Stomach smooth muscle (tissue), 2 donors: Measurements from ENCODE around the gene KCNAB2.
A peak's percentile ranks its signal among the peaks of the same experiment; 100 is the strongest.

Source experiments
- H3K27ac ChIP-seq: one replicate; pipeline ENCODE4 v1.7.0; 2013; ENCODE audit warnings: mild to moderate bottlenecking, low read length, inconsistent platforms
- H3K27me3 ChIP-seq, 2 donors: one replicate each; pipeline ENCODE4 v1.7.0; 2013; ENCODE audit warnings: low read length in 2 of 2; ENCODE audit not compliant: insufficient read depth in 2 of 2, control insufficient read depth in 1 of 2
- H3K36me3 ChIP-seq, 2 donors: one replicate each; pipeline ENCODE4 v1.7.0; 2013; ENCODE audit warnings: low read length in 2 of 2; ENCODE audit not compliant: control insufficient read depth in 2 of 2, insufficient read depth in 2 of 2
- H3K4me1 ChIP-seq: one replicate; pipeline ENCODE4 v1.7.0; 2013; ENCODE audit warnings: low read length; ENCODE audit not compliant: control insufficient read depth, insufficient read depth
- H3K4me3 ChIP-seq, 2 donors: one replicate each; pipeline ENCODE4 v1.7.0; 2013; ENCODE audit warnings: low read length in 2 of 2
- H3K9ac ChIP-seq, 2 donors: one replicate each; pipeline ENCODE4 v1.7.0; 2013; ENCODE audit warnings: low read length in 2 of 2, mild to moderate bottlenecking in 1 of 2
- H3K9me3 ChIP-seq, 2 donors: one replicate each; pipeline ENCODE4 v1.7.0; 2013; ENCODE audit warnings: low read length in 2 of 2; ENCODE audit not compliant: control insufficient read depth in 2 of 2
- donor health status: healthy.
- donor health status: Pancreatic carcinoma.

Gene KCNAB2

DNA sequence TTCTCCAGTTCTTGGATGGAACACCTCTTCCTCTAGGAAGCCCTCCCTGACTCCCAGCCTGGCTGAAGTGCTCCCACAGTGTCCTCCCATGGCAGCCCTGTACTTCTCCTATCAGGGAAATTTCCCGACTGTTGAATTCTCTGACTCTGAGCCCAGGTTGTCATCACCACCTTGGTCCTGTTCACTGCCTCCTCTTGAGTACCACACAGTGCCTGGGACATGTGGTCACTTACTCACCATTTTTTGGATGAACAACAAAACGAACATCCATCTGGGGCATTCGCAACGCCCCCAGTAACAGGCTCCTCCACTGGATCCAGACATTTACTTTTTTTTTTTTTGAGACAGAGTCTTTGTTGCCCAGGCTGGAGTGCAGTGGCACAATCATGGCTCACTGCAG lies 97.0 kb downstream of the KCNAB2 start:
- peaks cover 6 to 10% of the 10 kb centered on the region in 2 donors for H3K27me3 ChIP-seq
- H3K4me1 ChIP-seq, result no peaks in the 10 kb centered on the region
- H3K27ac ChIP-seq, result no peak overlapping the region
- H3K4me3 ChIP-seq, result no peak overlapping the region
- no peaks in the 10 kb centered on the region for H3K9me3 ChIP-seq
- no peaks in the 10 kb centered on the region for H3K36me3 ChIP-seq
- H3K9ac ChIP-seq, result no peak overlapping the region

DNA sequence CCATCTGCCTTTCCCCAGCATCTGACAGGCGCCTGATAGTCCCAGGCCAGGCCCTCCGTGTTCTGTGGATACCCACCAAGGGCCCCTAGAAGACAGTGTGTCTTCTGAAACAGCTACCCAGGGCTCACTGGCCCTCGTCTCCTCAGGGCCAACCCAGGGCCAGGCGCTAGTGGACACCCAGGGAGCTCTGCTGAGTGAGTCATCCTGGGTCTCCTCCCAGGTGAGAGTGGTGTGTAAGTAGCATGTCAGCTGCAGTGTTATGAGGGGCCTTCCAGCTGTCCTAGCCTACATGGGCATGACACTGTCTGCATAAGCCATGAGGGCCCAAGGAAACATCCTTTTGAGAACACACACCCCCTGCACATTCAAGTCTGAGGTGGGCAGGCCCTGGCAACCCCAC lies 97.7 kb downstream of the KCNAB2 start:
- Histone ChIP-seq H3K4me3 (no peak overlapping the region), H3K9me3 (no peaks in the 10 kb centered on the region), H3K9ac (no peak overlapping the region), H3K36me3 (no peaks in the 10 kb centered on the region), H3K27me3 (peaks cover 13 to 15% of the 10 kb centered on the region in 2 donors), H3K27ac (no peak overlapping the region), H3K4me1 (peaks cover 3% of the 10 kb centered on the region)

DNA sequence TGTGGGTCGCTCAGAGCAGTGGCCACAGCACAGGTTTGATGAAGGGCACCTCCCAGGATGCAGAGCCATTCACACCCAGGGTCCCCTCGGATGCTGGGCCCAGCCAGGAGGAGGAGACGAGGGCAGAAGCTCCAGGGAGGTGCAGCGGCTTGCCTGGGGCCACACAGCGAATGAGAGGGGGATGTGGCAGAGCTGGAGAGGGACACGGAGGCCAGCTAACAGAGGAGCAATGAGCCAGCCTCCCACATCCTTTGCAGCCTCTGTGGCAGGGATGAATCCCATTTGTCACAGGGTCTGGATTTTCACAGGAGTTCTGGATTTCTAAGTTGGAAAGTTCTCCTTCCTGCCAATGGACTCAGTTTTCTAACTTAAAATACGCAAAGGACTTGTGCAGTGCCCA lies 98.5 kb downstream of the KCNAB2 start:
- Histone ChIP-seq H3K27ac (no peak overlapping the region), H3K9ac (no peak overlapping the region), H3K27me3 (peaks cover 15 to 17% of the 10 kb centered on the region in 2 donors)

DNA sequence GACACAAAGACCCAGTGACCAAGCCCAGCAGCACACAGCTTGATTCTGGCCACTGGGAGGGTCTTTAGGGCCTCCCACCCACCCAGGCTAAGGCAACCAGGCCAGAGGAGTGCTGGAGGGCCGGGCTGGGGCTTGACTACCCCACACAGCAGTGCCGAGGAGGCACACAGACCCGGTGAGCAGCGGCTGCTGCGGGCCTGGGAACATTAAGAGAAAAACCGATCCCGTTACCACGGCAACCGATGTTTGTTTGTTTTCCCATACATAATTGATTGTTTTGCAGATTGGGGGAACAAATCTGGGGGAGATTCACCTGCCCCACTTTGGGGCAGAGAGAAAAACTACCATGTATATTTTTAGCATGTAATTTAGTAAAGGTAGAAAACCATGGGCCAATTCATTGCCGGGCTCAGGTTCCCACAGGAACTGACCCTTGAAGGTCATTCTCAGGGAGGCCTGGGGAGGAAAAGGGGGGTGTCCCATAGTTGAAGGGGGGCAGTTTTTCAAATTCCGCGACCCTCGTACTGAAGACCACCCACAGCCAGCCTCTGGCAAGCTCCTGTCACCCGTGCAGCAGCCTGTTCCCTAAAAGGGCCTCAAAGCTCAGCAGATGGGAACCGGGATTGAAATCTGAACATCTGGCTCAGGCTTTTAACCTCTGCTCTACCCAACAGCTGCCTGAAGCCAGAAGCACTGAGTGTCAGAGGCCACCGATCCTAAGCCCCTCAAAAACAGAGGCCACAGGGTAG lies 99.1 kb downstream of the KCNAB2 start:
- Histone ChIP-seq H3K27me3 (peaks cover 15 to 17% of the 10 kb centered on the region in 2 donors), H3K4me1 (peaks cover 10% of the 10 kb centered on the region), H3K27ac (no peak overlapping the region), H3K4me3 (no peak overlapping the region), H3K9ac (no peak overlapping the region), H3K36me3 (no peaks in the 10 kb centered on the region), H3K9me3 (no peaks in the 10 kb centered on the region)

More for the DNA sequence above, 98.5 kb downstream of the KCNAB2 start:
- Histone ChIP-seq H3K36me3 (no peaks in the 10 kb centered on the region), H3K4me1 (peaks cover 9% of the 10 kb centered on the region), H3K4me3 (no peak overlapping the region), H3K9me3 (no peaks in the 10 kb centered on the region)

DNA sequence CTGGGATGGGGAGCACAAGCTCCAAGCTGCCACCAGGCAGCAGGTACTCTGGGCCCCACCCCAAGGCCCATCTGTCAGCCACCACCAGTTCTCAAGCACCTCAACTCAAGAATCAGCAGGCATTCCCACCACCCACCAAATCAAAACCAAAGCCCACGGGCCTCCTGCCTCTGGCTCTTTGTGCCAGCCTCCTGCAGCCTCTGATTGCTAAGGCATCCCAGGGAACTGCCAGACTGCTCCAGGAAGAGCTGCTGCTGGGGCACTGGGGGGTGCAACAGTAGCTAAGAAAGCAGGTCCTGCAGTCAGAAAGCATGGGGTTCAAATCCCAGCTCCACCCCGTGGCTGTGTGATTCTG lies 99.7 kb downstream of the KCNAB2 start:
- H3K27me3 ChIP-seq, result peaks cover 15 to 17% of the 10 kb centered on the region in 2 donors
- no peak overlapping the region for H3K4me3 ChIP-seq
- peaks cover 10% of the 10 kb centered on the region for H3K4me1 ChIP-seq
- no peaks in the 10 kb centered on the region for H3K36me3 ChIP-seq
- H3K9me3 ChIP-seq, result no peaks in the 10 kb centered on the region
- no peak overlapping the region for H3K27ac ChIP-seq
- no peak overlapping the region for H3K9ac ChIP-seq

DNA sequence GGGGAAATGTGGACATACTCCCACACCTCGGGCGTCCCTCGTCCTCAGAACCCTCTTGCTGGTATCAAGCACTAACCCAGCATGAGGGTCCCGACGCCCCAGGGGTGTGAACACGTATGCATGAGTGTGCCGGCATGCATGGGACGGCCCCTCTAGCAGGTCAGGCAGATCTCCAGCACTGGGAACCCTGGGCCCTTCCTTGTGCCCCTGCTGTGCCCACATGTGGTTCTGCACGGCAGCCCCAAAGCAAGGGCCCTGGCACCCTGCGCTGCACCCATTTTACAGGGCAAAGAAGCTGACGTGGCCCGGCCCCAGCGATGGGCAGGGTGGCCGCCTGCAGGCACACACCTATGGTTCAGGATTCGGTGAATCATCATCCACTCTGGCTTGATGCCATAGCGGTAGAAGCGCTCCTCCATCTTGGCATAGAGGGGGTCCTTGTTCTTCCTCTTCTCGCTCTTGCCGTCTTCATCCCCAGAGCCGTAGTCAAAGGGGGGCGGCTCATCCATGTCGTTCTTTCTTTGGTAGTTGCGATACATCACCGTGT lies 100.2 kb downstream of the KCNAB2 start:
- H3K27ac ChIP-seq, result no peak overlapping the region
- no peak overlapping the region for H3K9ac ChIP-seq
- H3K4me3 ChIP-seq, result no peak overlapping the region
- H3K27me3 ChIP-seq, result peaks cover 15 to 17% of the 10 kb centered on the region in 2 donors
- no peaks in the 10 kb centered on the region for H3K9me3 ChIP-seq
- no peaks in the 10 kb centered on the region for H3K36me3 ChIP-seq
- peaks cover 10% of the 10 kb centered on the region for H3K4me1 ChIP-seq

DNA sequence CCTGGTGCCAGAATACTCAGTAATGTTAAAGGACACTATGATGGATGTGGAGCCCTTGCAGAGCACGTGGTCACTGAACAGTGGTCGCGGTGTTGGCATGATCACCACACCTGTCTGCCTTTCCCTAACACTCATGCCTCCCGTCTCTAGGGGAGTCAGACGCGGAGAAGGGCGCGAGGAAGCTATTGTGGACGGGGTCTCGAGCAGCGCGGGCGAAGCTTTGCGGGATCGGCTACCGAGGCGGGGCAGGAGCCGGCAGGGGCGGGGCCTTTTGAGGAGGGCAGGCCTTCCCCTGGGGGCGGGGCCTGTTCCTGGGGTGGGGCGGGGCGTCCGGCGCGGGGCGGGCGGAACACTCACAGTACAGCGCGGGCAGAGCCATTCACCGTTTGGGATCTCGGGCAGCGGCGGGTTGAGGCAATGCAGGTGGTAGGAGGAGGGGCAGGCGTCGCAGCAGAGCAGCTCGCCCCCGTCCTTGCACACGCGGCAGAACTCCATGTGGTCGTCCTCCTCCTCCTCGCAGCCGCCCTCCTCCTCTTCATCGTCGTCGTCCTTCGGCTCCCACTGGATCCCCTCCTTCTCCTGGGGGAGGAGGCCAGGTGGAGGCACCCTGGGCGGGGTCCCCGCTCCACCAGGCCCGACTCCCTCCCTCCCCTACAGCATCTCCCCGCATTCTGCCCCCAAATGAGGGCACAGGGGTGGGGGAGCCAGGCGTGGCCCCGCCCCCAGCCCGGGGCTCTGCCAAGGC lies 103.0 kb downstream of the KCNAB2 start:
- Histone ChIP-seq H3K4me3 (peak overlapping the region; percentile 31 to 62), H3K4me1 (peaks cover 10% of the 10 kb centered on the region), H3K9me3 (no peaks in the 10 kb centered on the region), H3K27me3 (peaks cover 15 to 17% of the 10 kb centered on the region in 2 donors), H3K27ac (no peak overlapping the region), H3K36me3 (no peaks in the 10 kb centered on the region), H3K9ac (no peak overlapping the region)

DNA sequence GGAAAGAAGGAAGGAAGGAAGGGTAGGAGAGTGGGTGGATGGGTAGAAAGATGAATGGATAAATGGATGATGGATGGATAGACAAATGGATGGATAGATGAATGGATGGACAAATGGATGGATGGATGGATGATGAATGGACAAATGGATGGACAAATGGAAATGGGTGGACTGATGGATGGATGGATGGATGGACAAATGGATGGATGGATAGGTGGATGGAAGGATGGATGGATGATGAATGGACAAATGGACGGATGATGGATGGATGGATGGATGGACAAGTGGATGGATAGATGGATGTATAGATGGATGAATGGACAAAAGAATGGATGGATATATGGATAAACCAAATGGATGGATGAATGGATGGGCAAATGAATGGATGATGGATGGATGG lies 103.9 kb downstream of the KCNAB2 start:
- H3K4me3 ChIP-seq, result no peak overlapping the region
- H3K4me1 ChIP-seq, result peaks cover 10% of the 10 kb centered on the region
- H3K9me3 ChIP-seq, result no peaks in the 10 kb centered on the region
- peaks cover 15 to 17% of the 10 kb centered on the region in 2 donors for H3K27me3 ChIP-seq
- no peaks in the 10 kb centered on the region for H3K36me3 ChIP-seq
- H3K9ac ChIP-seq, result no peak overlapping the region
- no peak overlapping the region for H3K27ac ChIP-seq

DNA sequence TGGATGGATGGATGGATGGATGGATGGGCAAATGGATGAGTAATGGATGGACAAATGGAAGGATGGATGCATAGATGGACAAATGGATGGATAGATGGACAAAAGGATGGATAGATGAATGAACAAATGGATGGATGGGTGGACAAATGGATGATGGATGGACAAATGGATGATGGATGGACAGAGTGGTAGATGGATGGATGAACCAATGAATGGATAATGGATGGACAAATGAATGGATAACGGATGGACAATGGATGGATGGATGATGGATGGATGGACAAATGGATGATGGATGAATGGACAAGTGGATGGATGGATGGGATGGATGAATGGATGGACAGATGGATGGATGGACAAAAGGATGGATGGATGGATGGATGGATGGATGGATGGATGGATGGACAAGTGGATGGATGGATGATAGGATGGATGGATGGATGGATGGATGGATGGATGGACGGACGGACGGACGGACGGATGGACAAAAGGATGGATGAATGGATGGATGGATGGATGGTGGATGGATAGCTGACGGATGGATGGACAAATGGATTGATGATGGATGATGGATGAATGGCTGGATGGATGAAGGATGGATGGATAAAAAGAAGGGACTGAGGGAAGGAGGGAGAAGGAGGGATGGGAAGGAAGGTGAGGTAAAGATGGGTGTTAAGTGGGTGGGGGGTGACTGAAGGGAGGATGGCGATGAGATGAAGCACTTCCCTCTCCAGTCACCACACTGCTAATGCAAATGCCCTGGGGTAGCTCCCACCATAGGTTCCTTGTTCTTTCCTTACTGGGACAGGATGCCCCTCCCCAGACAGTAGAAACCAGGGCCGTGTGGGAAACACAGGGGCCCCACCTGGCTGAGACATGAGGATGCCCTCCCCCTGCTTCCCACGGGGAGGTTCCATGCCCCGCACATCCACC lies 104.6 kb downstream of the KCNAB2 start:
- Histone ChIP-seq H3K36me3 (no peaks in the 10 kb centered on the region), H3K4me3 (no peak overlapping the region), H3K4me1 (peaks cover 10% of the 10 kb centered on the region), H3K9me3 (no peaks in the 10 kb centered on the region), H3K27me3 (peaks cover 15 to 17% of the 10 kb centered on the region in 2 donors), H3K27ac (no peak overlapping the region), H3K9ac (no peak overlapping the region)
